ENCODE measurements around the gene ARHGEF16. TPM values are rescaled to one million over a fixed set of nuclear protein-coding genes. Genes with fewer than 3 reads are reported as not detected.

Gene ARHGEF16
- total and polyA plus RNA-seq, 2 donors (not counting 1 experiment from before 2014, with no cell fraction given) = 0.13 to 0.22 TPM

- Histone ChIP-seq H4K20me1 (ENCODE audit: control insufficient read depth, insufficient read depth, low read length, poor library complexity, severe bottlenecking) (no peaks in the 10 kb centered on the region), H2AFZ (ENCODE audit: insufficient read depth, low read depth, low read length, poor library complexity, severe bottlenecking) (no peak overlapping the region), H3K79me2 (ENCODE audit: control insufficient read depth, insufficient read depth, low read length) (no peaks in the 10 kb centered on the region), H3K27ac (ENCODE audit: low read length in 2 of 2) (no peak overlapping the region), H3K4me1 (ENCODE audit: control insufficient read depth in 2 of 2, insufficient read depth in 2 of 2, low read length in 2 of 2) (no peaks in the 10 kb centered on the region), H3K36me3 (replicated peaks in 1 of 2; ENCODE audit: control extremely low read depth in 1 of 2, control insufficient read depth in 1 of 2, extremely low read depth in 1 of 2, insufficient read depth in 2 of 2, low read length in 1 of 2) (no peaks in the 10 kb centered on the region), H3K9me3 (ENCODE audit: control extremely low read depth in 1 of 3, control insufficient read depth in 2 of 3, insufficient read depth in 1 of 3, low read length in 2 of 3) (no peaks in the 10 kb centered on the region), H3K4me2 (replicated peaks; ENCODE audit: low read depth, low read length, poor library complexity, severe bottlenecking) (no peak overlapping the region), H3K27me3 (replicated peaks in 1 of 4; ENCODE audit: control extremely low read depth in 1 of 4, control insufficient read depth in 3 of 4, insufficient read depth in 4 of 4, low read length in 3 of 4) (no peaks in the 10 kb centered on the region), H3K4me3 (ENCODE audit: control extremely low read depth in 1 of 5, extremely low read depth in 1 of 5, insufficient read depth in 1 of 5, low read depth in 2 of 5, low read length in 4 of 5) (no peak overlapping the region), H3K9ac (ENCODE audit: low read length) (no peak overlapping the region)
- Mint-ChIP-seq H3K27ac (no peak overlapping the region), H3K4me1 (no peaks in the 10 kb centered on the region), H3K9me3 (ENCODE audit: insufficient read depth) (no peaks in the 10 kb centered on the region), H3K4me3 (no peak overlapping the region), H3K27me3 (peaks cover 3% of the 10 kb centered on the region)
- intact Hi-C loops (cut with micrococcal nuclease) = no loop called here
- DNase-seq (no peak), ATAC-seq (ENCODE audit: low read depth) (no peak)
- ChIA-PET CTCF (interaction anchor here (0.5 to 1.6 kb wide), 4 partner anchors 10 to 26 kb away, joined by 3 to 7 read pairs (median 3); no protein-coding TSS in a partner anchor), POLR2A (no interaction called here)
- 95% methylated on average over 20 of the region's 22 CpGs for WGBS (ENCODE audit: insufficient coverage)
- TF ChIP-seq EZH2 (IDR thresholded peaks at IDR 0.05; ENCODE audit: borderline replicate concordance, insufficient read depth, low read depth, low read length, poor library complexity, severe bottlenecking) = no peak
- no peak for TF ChIP-seq CTCF (IDR thresholded peaks at IDR 0.05)
These were observed 8.5 kb downstream of the ARHGEF16 start for GRCh38 chr1:3463013-3463385.

- H4K20me1 ChIP-seq (ENCODE audit: control insufficient read depth, insufficient read depth, low read length, poor library complexity, severe bottlenecking) = no peaks in the 10 kb centered on the region
- H3K4me1 ChIP-seq (ENCODE audit: control insufficient read depth in 2 of 2, insufficient read depth in 2 of 2, low read length in 2 of 2) = no peaks in the 10 kb centered on the region
- DNase-seq (no peak), ATAC-seq (ENCODE audit: low read depth) (no peak)
- intact Hi-C loops (cut with micrococcal nuclease) = no loop called here
- no peak overlapping the region for H3K9ac ChIP-seq (ENCODE audit: low read length)
- ChIA-PET POLR2A (no interaction called here), CTCF (interaction anchor here (1.3 to 1.6 kb wide), 2 partner anchors 11 to 25 kb away, joined by 3 to 7 read pairs; no protein-coding TSS in a partner anchor)
- H3K27ac ChIP-seq (ENCODE audit: low read length in 2 of 2) = no peak overlapping the region
- Mint-ChIP-seq H3K4me3 (no peak overlapping the region), H3K27ac (no peak overlapping the region), H3K9me3 (ENCODE audit: insufficient read depth) (no peaks in the 10 kb centered on the region), H3K27me3 (peaks cover 3% of the 10 kb centered on the region), H3K4me1 (no peaks in the 10 kb centered on the region)
- 88% methylated on average over 20 of the region's 20 CpGs for WGBS (ENCODE audit: insufficient coverage)
- H3K79me2 ChIP-seq (ENCODE audit: control insufficient read depth, insufficient read depth, low read length) = no peaks in the 10 kb centered on the region
- H3K4me2 ChIP-seq (replicated peaks; ENCODE audit: low read depth, low read length, poor library complexity, severe bottlenecking) = no peak overlapping the region
- H3K27me3 ChIP-seq (replicated peaks in 1 of 4; ENCODE audit: control extremely low read depth in 1 of 4, control insufficient read depth in 3 of 4, insufficient read depth in 4 of 4, low read length in 3 of 4) = no peaks in the 10 kb centered on the region
- H2AFZ ChIP-seq (ENCODE audit: insufficient read depth, low read depth, low read length, poor library complexity, severe bottlenecking) = no peak overlapping the region
- no peaks in the 10 kb centered on the region for H3K9me3 ChIP-seq (ENCODE audit: control extremely low read depth in 1 of 3, control insufficient read depth in 2 of 3, insufficient read depth in 1 of 3, low read length in 2 of 3)
- no peaks in the 10 kb centered on the region for H3K36me3 ChIP-seq (replicated peaks in 1 of 2; ENCODE audit: control extremely low read depth in 1 of 2, control insufficient read depth in 1 of 2, extremely low read depth in 1 of 2, insufficient read depth in 2 of 2, low read length in 1 of 2)
- H3K4me3 ChIP-seq (ENCODE audit: control extremely low read depth in 1 of 5, extremely low read depth in 1 of 5, insufficient read depth in 1 of 5, low read depth in 2 of 5, low read length in 4 of 5) = no peak overlapping the region
- TF ChIP-seq CTCF (IDR thresholded peaks at IDR 0.05) (no peak), EZH2 (IDR thresholded peaks at IDR 0.05; ENCODE audit: borderline replicate concordance, insufficient read depth, low read depth, low read length, poor library complexity, severe bottlenecking) (no peak)
These were observed 9.0 kb downstream of the ARHGEF16 start for GRCh38 chr1:3463408-3463863.
